ENCODE data around the gene CREB3L2.
"Not testable (repeated sequence)": the region's sequence is repeated elsewhere in the genome, so short reads cannot be mapped to it uniquely, and the experiment has no call there.

The CREB3L2 gene

GRCh38 chr7:137836113-137836509 lies 165.8 kb downstream of the CREB3L2 start:
- H3K36me3 ChIP-seq (ENCODE audit: control insufficient read depth, insufficient read depth, low read length), result no peaks in the 10 kb centered on the region
- H3K4me1 ChIP-seq (ENCODE audit: control insufficient read depth, insufficient read depth, low read length), result no peaks in the 10 kb centered on the region
- H3K9ac ChIP-seq (ENCODE audit: low read length), result no peak overlapping the region
- no peak overlapping the region for H3K4me3 ChIP-seq (ENCODE audit: low read length)
- no peaks in the 10 kb centered on the region for H3K27me3 ChIP-seq (ENCODE audit: control insufficient read depth, insufficient read depth, low read length)
- H3K9me3 ChIP-seq (ENCODE audit: control insufficient read depth, low read length), result no peaks in the 10 kb centered on the region

GRCh38 chr7:137835486-137836112 lies 166.3 kb downstream of the CREB3L2 start:
- H3K4me1 ChIP-seq (ENCODE audit: control insufficient read depth, insufficient read depth, low read length), result no peaks in the 10 kb centered on the region
- no peak overlapping the region for H3K4me3 ChIP-seq (ENCODE audit: low read length)

DNA sequence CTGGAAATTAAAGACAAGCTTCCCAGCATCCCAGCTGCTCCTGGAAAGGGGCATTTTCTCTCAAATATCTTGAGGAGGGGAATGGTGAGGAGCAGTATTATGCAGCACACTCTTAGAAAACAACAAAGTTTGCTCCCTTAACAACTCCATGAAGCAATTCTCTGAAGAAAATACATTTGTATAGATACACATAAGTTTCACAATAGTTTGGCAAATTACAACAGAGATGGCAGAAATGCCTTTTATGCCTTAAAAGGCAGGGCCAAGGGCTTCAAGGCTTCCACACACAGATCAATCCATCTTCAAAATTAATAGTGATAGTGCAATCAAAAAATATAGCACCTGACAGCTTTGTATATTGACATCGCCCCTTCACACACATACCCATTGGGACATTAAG lies 167.3 kb downstream of the CREB3L2 start:
- Histone ChIP-seq H3K9ac (ENCODE audit: low read length) (no peak overlapping the region), H3K9me3 (ENCODE audit: control insufficient read depth, low read length) (no peaks in the 10 kb centered on the region), H3K4me1 (ENCODE audit: control insufficient read depth, insufficient read depth, low read length) (no peaks in the 10 kb centered on the region), H3K4me3 (ENCODE audit: low read length) (no peak overlapping the region), H3K36me3 (ENCODE audit: control insufficient read depth, insufficient read depth, low read length) (no peaks in the 10 kb centered on the region), H3K27me3 (ENCODE audit: control insufficient read depth, insufficient read depth, low read length) (no peaks in the 10 kb centered on the region)

More at GRCh38 chr7:137835486-137836112, 166.3 kb downstream of the CREB3L2 start:
- no peak overlapping the region for H3K9ac ChIP-seq (ENCODE audit: low read length)
- no peaks in the 10 kb centered on the region for H3K9me3 ChIP-seq (ENCODE audit: control insufficient read depth, low read length)
- H3K27me3 ChIP-seq (ENCODE audit: control insufficient read depth, insufficient read depth, low read length), result no peaks in the 10 kb centered on the region
- H3K36me3 ChIP-seq (ENCODE audit: control insufficient read depth, insufficient read depth, low read length), result no peaks in the 10 kb centered on the region

GRCh38 chr7:137832990-137833389 lies 168.9 kb downstream of the CREB3L2 start:
- not testable (repeated sequence) for H3K36me3 ChIP-seq (ENCODE audit: control insufficient read depth, insufficient read depth, low read length); H3K4me3 ChIP-seq (ENCODE audit: low read length); H3K9ac ChIP-seq (ENCODE audit: low read length); H3K27me3 ChIP-seq (ENCODE audit: control insufficient read depth, insufficient read depth, low read length); H3K4me1 ChIP-seq (ENCODE audit: control insufficient read depth, insufficient read depth, low read length); H3K9me3 ChIP-seq (ENCODE audit: control insufficient read depth, low read length)

GRCh38 chr7:137832382-137832781 lies 169.5 kb downstream of the CREB3L2 start:
- no peaks in the 10 kb centered on the region for H3K9me3 ChIP-seq (ENCODE audit: control insufficient read depth, low read length)
- H3K4me1 ChIP-seq (ENCODE audit: control insufficient read depth, insufficient read depth, low read length), result no peaks in the 10 kb centered on the region
- H3K9ac ChIP-seq (ENCODE audit: low read length), result no peak overlapping the region
- no peaks in the 10 kb centered on the region for H3K36me3 ChIP-seq (ENCODE audit: control insufficient read depth, insufficient read depth, low read length)
- no peaks in the 10 kb centered on the region for H3K27me3 ChIP-seq (ENCODE audit: control insufficient read depth, insufficient read depth, low read length)
- H3K4me3 ChIP-seq (ENCODE audit: low read length), result no peak overlapping the region

- H3K36me3 ChIP-seq (ENCODE audit: control insufficient read depth, insufficient read depth, low read length); H3K4me1 ChIP-seq (ENCODE audit: control insufficient read depth, insufficient read depth, low read length); H3K9me3 ChIP-seq (ENCODE audit: control insufficient read depth, low read length); H3K9ac ChIP-seq (ENCODE audit: low read length); H3K27me3 ChIP-seq (ENCODE audit: control insufficient read depth, insufficient read depth, low read length); H3K4me3 ChIP-seq (ENCODE audit: low read length): not testable (repeated sequence)
Observed at GRCh38 chr7:137831555-137831954, 170.3 kb downstream of the CREB3L2 start.

GRCh38 chr7:137829337-137829992 lies 172.4 kb downstream of the CREB3L2 start:
- Histone ChIP-seq H3K4me1 (ENCODE audit: control insufficient read depth, insufficient read depth, low read length) (no peaks in the 10 kb centered on the region), H3K9me3 (ENCODE audit: control insufficient read depth, low read length) (no peaks in the 10 kb centered on the region), H3K4me3 (ENCODE audit: low read length) (no peak overlapping the region), H3K27me3 (ENCODE audit: control insufficient read depth, insufficient read depth, low read length) (no peaks in the 10 kb centered on the region), H3K9ac (ENCODE audit: low read length) (no peak overlapping the region), H3K36me3 (ENCODE audit: control insufficient read depth, insufficient read depth, low read length) (no peaks in the 10 kb centered on the region)

GRCh38 chr7:137828456-137828855 lies 173.4 kb downstream of the CREB3L2 start:
- no peaks in the 10 kb centered on the region for H3K4me1 ChIP-seq (ENCODE audit: control insufficient read depth, insufficient read depth, low read length)
- no peaks in the 10 kb centered on the region for H3K9me3 ChIP-seq (ENCODE audit: control insufficient read depth, low read length)
- H3K36me3 ChIP-seq (ENCODE audit: control insufficient read depth, insufficient read depth, low read length), result no peaks in the 10 kb centered on the region
- no peaks in the 10 kb centered on the region for H3K27me3 ChIP-seq (ENCODE audit: control insufficient read depth, insufficient read depth, low read length)
- H3K9ac ChIP-seq (ENCODE audit: low read length), result no peak overlapping the region
- H3K4me3 ChIP-seq (ENCODE audit: low read length), result no peak overlapping the region

DNA sequence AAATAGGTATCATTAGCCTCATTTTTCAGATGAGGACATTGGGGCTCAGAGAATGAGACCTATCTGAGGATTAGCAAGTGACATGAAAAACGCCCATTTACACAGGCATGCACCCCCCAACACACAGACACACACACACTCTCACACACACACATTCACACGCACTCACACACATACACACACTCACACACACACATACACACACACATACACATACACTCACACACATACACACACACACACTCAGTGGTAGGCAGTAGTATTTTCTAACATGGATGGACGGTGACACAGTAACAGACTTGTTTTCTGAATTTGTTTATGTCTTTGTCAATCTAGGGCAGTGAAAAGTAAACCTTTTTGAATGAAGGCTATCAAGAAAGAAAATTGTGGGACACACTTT lies 176.4 kb downstream of the CREB3L2 start:
- H3K36me3 ChIP-seq (ENCODE audit: control insufficient read depth, insufficient read depth, low read length), result no peaks in the 10 kb centered on the region
- H3K4me1 ChIP-seq (ENCODE audit: control insufficient read depth, insufficient read depth, low read length), result no peaks in the 10 kb centered on the region
- H3K4me3 ChIP-seq (ENCODE audit: low read length), result no peak overlapping the region
- H3K9ac ChIP-seq (ENCODE audit: low read length), result no peak overlapping the region
- no peaks in the 10 kb centered on the region for H3K27me3 ChIP-seq (ENCODE audit: control insufficient read depth, insufficient read depth, low read length)
- H3K9me3 ChIP-seq (ENCODE audit: control insufficient read depth, low read length), result no peaks in the 10 kb centered on the region

Data from mucosa of stomach (tissue), 1 donor.